HT-29 (cell line): ENCODE results near the gene SZT2. TPM values are rescaled to one million over a fixed set of nuclear protein-coding genes. Genes with fewer than 3 reads are reported as not detected.
"Not testable (repeated sequence)": the region's sequence is repeated elsewhere in the genome, so short reads cannot be mapped to it uniquely, and the experiment has no call there.

Source experiments
- DNase-seq: peaks from one replicate; pipeline ENCODE4 v3.0.0-alpha.2; 2015; ENCODE audit warnings: low spot score
- total RNA-seq: library from RNA; depleted of rRNA; stranded (reverse); fragments of >200 nt; shearing (Covaris generic); gene quantifications from 2 replicates; pipeline ENCODE4 v1.2.3, GENCODE V29; 2014

SZT2 gene
- total RNA-seq, 1 experiment from 2014 or later, result 21.9 TPM

DNA sequence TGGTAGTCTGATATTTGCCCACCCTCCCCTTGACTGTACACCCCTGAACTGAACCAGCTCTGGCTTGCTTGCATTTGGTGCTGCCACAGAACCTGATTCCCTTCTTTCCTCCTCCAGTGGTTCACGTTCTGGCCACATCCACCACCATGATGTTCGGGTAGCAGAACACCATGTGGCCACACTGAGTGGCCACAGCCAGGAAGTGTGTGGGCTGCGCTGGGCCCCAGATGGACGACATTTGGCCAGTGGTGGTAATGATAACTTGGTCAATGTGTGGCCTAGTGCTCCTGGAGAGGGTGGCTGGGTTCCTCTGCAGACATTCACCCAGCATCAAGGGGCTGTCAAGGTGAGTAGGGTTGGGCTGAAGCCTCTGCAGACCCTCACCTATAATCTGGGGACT, 29.1 kb upstream of the SZT2 start:
- no peak for DNase-seq

GRCh38 chr1:43363283-43363934, 26.3 kb upstream of the SZT2 start:
- no peak for DNase-seq

DNA sequence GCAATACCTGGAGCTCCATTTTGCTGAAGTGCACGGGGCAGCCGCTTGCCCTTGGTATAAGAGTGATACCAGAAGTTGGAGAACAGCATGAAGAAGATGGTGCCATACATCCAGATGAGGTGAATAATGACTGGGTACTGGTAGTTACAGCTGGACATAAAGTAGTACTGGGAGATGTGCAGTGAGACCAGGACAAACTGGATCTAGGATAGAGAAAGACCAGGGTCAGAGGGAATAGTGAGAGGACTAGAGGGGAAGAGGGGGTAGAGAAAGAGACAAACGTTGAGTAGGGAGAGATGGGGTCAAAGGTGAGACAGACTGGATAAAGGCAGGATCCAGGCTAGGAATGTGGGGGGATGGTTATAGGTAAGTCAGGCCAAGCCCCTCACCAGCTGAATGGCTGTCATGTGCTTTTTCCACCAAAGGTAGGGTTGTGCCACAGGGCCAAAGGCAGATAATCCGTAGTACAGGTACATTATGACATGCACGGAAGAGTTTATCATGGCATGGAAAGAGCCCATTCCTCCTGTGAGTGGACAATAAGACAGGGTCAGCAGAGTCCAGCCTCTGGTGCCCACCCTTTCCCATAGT, 25.7 kb upstream of the SZT2 start:
- DNase-seq, result no peak

- no peak for DNase-seq
Observed at GRCh38 chr1:43365678-43366077, 24.0 kb upstream of the SZT2 start.

DNA sequence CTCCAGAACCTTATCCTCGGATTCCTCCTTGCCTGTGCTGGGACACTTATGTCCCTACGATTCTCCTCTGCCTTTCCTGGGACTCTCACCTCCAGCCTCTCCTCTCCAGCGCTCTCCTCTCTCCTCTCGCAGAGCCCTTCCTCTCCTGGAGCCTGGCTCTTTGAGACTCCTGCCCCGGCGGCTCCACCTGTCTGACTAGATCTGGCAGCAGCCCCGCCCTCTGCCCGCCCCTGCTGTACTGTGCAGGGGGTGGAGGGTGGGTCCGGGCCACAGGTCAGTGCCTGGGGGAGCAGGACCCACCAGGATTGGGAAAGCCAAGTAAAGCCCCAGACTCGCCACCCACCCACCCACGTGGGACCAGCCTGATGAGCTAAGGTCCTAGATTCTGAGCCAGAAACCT, 23.5 kb upstream of the SZT2 start:
- peak; percentile 87 for DNase-seq

- peak; percentile 59 for DNase-seq
Observed at GRCh38 chr1:43366601-43367025, 23.1 kb upstream of the SZT2 start.

GRCh38 chr1:43367026-43367903, 22.4 kb upstream of the SZT2 start:
- no peak for DNase-seq

DNA sequence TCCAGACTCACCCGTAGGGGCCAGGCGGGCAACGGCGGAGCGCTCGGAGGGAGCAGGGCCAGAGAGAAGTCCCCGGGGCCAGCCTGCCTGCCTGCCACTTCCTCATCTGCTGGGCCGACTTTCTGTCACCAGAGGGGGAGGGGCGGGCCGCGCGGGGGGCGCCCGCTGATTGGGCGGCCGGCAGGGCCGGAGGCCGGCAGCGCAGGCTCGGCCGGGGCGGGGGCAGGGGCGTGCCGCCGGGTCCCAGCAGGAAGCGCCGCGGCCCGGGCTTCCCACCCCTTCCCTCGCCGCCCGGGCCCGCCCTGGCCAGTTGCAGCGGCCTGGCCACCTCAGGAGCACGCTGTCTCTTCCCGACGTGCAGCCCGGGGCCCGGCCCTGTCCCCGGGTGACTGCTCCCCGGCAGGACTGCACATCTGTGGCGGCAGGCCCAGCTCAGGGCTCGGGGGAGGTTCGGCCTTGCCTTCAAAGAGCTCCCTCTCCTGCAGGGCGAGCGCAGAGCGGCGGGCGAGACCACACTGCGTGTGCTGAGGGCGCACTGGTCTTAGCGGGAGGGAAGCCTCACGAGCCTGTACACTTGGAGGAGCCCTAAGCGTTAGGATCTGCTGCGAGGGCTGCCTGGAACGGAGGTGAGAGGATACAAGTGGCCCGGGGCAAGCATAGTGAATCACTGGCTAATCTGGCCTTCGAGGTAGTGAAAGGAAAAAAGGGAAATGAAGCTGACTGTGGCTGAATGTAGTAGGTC, 21.6 kb upstream of the SZT2 start, which contains the start of gene ELOVL1:
TSS of gene ELOVL1 (minus strand) at position 108 of the 742 bp plus-strand sequence. CDS start 2,402 bp downstream, outside the sequence.
- peak; percentile 91 for DNase-seq

GRCh38 chr1:43368646-43369020, 21.1 kb upstream of the SZT2 start:
- no peak for DNase-seq

DNA sequence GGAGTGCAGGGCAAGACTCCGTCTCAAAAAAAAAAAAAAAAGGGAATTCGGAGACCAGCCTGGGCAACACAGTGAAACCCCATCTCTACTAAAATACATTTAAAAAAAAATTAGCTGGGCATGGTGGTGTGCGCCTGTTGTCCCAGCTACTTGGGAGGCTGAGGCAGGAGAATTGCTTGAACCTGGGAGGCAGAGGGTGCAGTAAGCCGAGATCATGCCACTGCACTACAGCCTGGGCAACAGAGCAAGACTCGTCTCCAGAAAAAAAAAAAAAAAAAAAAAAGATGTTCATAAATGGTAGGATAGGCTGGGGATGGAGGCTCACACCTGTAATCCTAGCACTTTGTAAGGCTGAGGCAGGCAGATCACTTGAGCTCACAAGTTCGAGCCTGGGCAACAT, 19.9 kb upstream of the SZT2 start:
- DNase-seq, result not testable (repeated sequence)

- DNase-seq, result no peak
Observed at GRCh38 chr1:43370564-43370963, 19.1 kb upstream of the SZT2 start.

- DNase-seq, result no peak
Observed at GRCh38 chr1:43372172-43372571, 17.5 kb upstream of the SZT2 start.

GRCh38 chr1:43373066-43373940, 16.4 kb upstream of the SZT2 start:
- DNase-seq, result peak; percentile 86

- DNase-seq, result no peak
Observed at GRCh38 chr1:43376723-43377235, 12.9 kb upstream of the SZT2 start.

DNA sequence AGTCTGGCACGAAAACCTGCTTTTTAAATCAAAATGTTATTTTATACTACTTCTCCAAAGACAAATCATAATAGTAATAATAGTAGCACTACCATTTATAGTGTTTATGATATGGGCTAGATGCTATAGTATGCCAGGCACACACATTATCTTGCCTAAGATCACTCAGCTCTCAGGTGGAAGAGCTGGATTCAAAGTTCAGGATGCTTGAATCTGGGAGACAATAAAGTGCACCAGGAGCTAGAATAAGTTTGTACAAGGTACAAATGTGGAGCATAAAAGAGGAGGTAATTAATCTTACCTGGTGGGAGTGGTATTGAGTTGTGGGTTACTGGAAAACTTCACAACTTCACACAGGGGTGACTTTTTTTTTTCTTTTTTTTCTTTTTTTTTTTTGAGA, 11.9 kb upstream of the SZT2 start:
- no peak for DNase-seq

GRCh38 chr1:43379476-43379875, 10.2 kb upstream of the SZT2 start:
- DNase-seq, result no peak

DNA sequence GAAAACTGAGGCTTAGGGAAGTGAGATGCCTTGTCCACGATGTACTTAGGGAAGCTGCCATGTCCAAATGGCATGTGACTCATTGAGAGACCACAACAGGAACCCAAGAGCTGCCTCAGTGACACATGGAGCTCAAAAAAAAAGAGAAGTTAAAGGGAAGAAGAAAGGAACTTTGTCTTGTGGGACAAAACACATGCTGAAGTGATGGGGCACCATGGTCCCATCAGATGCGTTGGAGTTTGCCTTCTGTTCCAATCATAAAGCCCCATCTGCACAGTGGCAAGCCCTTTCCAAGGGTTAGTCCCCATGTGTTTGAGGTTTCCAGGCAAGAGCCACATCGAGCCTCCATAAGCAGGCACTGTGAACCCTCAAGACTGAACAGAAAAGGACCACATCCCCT, 8.1 kb upstream of the SZT2 start:
- DNase-seq, result no peak

DNA sequence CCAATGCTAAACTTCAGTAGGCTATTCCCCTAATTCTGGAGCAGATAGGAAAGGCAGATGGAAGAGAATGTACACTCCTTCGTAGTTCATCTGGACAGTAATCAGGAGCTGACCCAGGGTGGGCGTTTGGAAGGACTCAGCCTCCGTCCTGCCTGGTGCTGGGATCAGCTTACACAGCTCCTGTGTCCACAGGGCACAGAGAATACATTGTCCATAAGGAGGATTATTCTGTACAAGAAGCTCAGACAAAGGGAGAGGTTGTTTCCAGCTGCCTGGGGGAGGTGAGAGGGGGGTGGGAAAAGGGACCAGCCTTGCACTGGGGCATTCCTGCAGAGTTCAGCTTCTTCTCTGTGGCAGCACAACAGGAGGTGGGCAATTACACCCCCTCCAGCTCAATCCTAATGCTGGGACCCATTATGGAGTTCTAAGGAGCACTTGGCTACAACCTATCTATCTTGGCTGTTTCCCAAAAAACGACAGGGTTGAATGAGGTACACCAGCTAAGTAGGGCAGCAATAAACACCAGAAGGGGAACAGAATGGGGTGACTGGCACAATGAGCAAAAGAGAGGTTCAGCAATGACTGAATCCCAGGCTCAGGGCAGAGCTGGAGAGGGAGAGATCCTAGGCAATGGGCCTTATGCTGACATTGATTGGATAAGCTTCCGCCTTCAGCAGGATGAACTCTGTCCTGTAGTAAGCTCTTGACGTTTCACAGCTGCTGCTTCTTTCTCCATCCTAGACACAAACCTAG, 7.5 kb upstream of the SZT2 start:
- no peak for DNase-seq

GRCh38 chr1:43383449-43383848, 6.2 kb upstream of the SZT2 start:
- DNase-seq, result peak; percentile 56

- no peak for DNase-seq
Observed at GRCh38 chr1:43386676-43387075, 3.0 kb upstream of the SZT2 start.
